Measurements from ENCODE around the gene RNF112. TPM values are rescaled to one million over a fixed set of nuclear protein-coding genes. Genes with fewer than 3 reads are reported as not detected.

The RNF112 gene
- total RNA-seq, 1 donor from 2014 or later: 0.84 TPM

- TF ChIP-seq CTCF (conservative IDR thresholded peaks at IDR 0.05): no peak
- Mint-ChIP-seq H3K27ac (ENCODE audit: unreplicated experiment) (peak within 1 kb of the TSS; percentile 75), H3K4me1 (peaks cover 20% of the 10 kb centered on the region), H3K9me3 (no peaks in the 10 kb centered on the region), H3K4me3 (peak within 1 kb of the TSS; percentile 58), H3K36me3 (ENCODE audit: low read depth) (peaks cover 5% of the 10 kb centered on the region), H3K27me3 (ENCODE audit: low read depth) (no peaks in the 10 kb centered on the region)
- DNase-seq (ENCODE audit: low read depth, low spot score): no peak
These were observed 23.8 kb upstream of the RNF112 start, which contains the start of gene MFAP4 for GRCh38 chr17:19386974-19387920. TSS of gene MFAP4 (minus strand) at chr17:19387190. CDS start at chr17:19387155, 35 bp downstream.

GRCh38 chr17:19387921-19388521 is 23.0 kb upstream of the RNF112 start:
- H3K9me3 Mint-ChIP-seq: no peaks in the 10 kb centered on the region
- no peak for DNase-seq (ENCODE audit: low read depth, low spot score)
- H3K36me3 Mint-ChIP-seq (ENCODE audit: low read depth): peaks cover 5% of the 10 kb centered on the region
- peak overlapping the region; percentile 50 for H3K4me3 Mint-ChIP-seq
- H3K27me3 Mint-ChIP-seq (ENCODE audit: low read depth): no peaks in the 10 kb centered on the region
- TF ChIP-seq CTCF (conservative IDR thresholded peaks at IDR 0.05): no peak
- peaks cover 20% of the 10 kb centered on the region for H3K4me1 Mint-ChIP-seq
- H3K27ac Mint-ChIP-seq (ENCODE audit: unreplicated experiment): no peak overlapping the region

GRCh38 chr17:19388791-19389785 is 21.9 kb upstream of the RNF112 start:
- no peaks in the 10 kb centered on the region for H3K9me3 Mint-ChIP-seq
- no peak overlapping the region for H3K27ac Mint-ChIP-seq (ENCODE audit: unreplicated experiment)
- no peak for TF ChIP-seq CTCF (conservative IDR thresholded peaks at IDR 0.05)
- H3K27me3 Mint-ChIP-seq (ENCODE audit: low read depth): no peaks in the 10 kb centered on the region
- H3K4me1 Mint-ChIP-seq: peaks cover 20% of the 10 kb centered on the region
- no peak overlapping the region for H3K4me3 Mint-ChIP-seq
- DNase-seq (ENCODE audit: low read depth, low spot score): no peak
- peaks cover 5% of the 10 kb centered on the region for H3K36me3 Mint-ChIP-seq (ENCODE audit: low read depth)

- Mint-ChIP-seq H3K9me3 (no peaks in the 10 kb centered on the region), H3K27ac (ENCODE audit: unreplicated experiment) (no peak overlapping the region), H3K4me3 (no peak overlapping the region), H3K4me1 (peaks cover 17% of the 10 kb centered on the region), H3K36me3 (ENCODE audit: low read depth) (no peaks in the 10 kb centered on the region), H3K27me3 (ENCODE audit: low read depth) (no peaks in the 10 kb centered on the region)
- no peak for TF ChIP-seq CTCF (conservative IDR thresholded peaks at IDR 0.05)
- no peak for DNase-seq (ENCODE audit: low read depth, low spot score)
These were observed 20.1 kb upstream of the RNF112 start for GRCh38 chr17:19390951-19391350.

GRCh38 chr17:19391432-19391831 is 19.6 kb upstream of the RNF112 start:
- H3K4me1 Mint-ChIP-seq: peaks cover 14% of the 10 kb centered on the region
- H3K27ac Mint-ChIP-seq (ENCODE audit: unreplicated experiment): no peak overlapping the region
- no peak for TF ChIP-seq CTCF (conservative IDR thresholded peaks at IDR 0.05)
- DNase-seq (ENCODE audit: low read depth, low spot score): no peak
- H3K9me3 Mint-ChIP-seq: no peaks in the 10 kb centered on the region
- no peaks in the 10 kb centered on the region for H3K27me3 Mint-ChIP-seq (ENCODE audit: low read depth)
- H3K4me3 Mint-ChIP-seq: no peak overlapping the region
- no peaks in the 10 kb centered on the region for H3K36me3 Mint-ChIP-seq (ENCODE audit: low read depth)

Data from neural crest cell (in vitro differentiated cells).